GM19324 (cell line): ENCODE measurements around the gene SDHAF1.
"Not testable (repeated sequence)": the region's sequence is repeated elsewhere in the genome, so short reads cannot be mapped to it uniquely, and the experiment has no call there.

Source experiments
- ATAC-seq: cut with Tn5 transposase; IDR thresholded peaks from one replicate; pipeline ENCODE4 v1.9.1; 2021; ENCODE audit warnings: mild to moderate bottlenecking, moderate library complexity; ENCODE audit not compliant: unreplicated experiment, low FRiP score

The SDHAF1 gene

GRCh38 chr19:35995048-35995993 is at the start of gene SDHAF1:
SDHAF1 (plus strand) TSS chr19:35995188; CDS start chr19:35995275, 87 bp downstream.
- peak; percentile 81 for ATAC-seq

- ATAC-seq = no peak
These were observed 48.8 kb upstream of the SDHAF1 start for GRCh38 chr19:35946203-35946602.

- ATAC-seq = no peak
These were observed 45.9 kb upstream of the SDHAF1 start for GRCh38 chr19:35949131-35949530.

GRCh38 chr19:35955881-35956634 is 38.9 kb upstream of the SDHAF1 start:
- ATAC-seq = no peak

- ATAC-seq = not testable (repeated sequence)
These were observed 37.6 kb upstream of the SDHAF1 start for GRCh38 chr19:35957411-35957810.

GRCh38 chr19:35958660-35959039 is 36.3 kb upstream of the SDHAF1 start:
- ATAC-seq = no peak

- ATAC-seq = no peak
These were observed 35.7 kb upstream of the SDHAF1 start for GRCh38 chr19:35959040-35959967.

- no peak for ATAC-seq
These were observed 35.0 kb upstream of the SDHAF1 start for GRCh38 chr19:35959968-35960320.

- no peak for ATAC-seq
These were observed 34.5 kb upstream of the SDHAF1 start for GRCh38 chr19:35960432-35960972.

GRCh38 chr19:35963514-35963913 is 31.5 kb upstream of the SDHAF1 start:
- ATAC-seq = no peak

GRCh38 chr19:35966771-35967170 is 28.2 kb upstream of the SDHAF1 start:
- ATAC-seq = no peak

GRCh38 chr19:35973487-35973886 is 21.5 kb upstream of the SDHAF1 start:
- ATAC-seq = no peak

GRCh38 chr19:35975608-35976214 is 19.3 kb upstream of the SDHAF1 start:
- no peak for ATAC-seq

GRCh38 chr19:35977446-35978222 is 17.4 kb upstream of the SDHAF1 start:
- no peak for ATAC-seq

GRCh38 chr19:35978271-35978670 is 16.7 kb upstream of the SDHAF1 start:
- ATAC-seq = no peak

GRCh38 chr19:35978832-35979365 is 16.1 kb upstream of the SDHAF1 start:
- no peak for ATAC-seq

- not testable (repeated sequence) for ATAC-seq
These were observed 14.0 kb upstream of the SDHAF1 start for GRCh38 chr19:35980997-35981396.

- no peak for ATAC-seq
These were observed 11.8 kb upstream of the SDHAF1 start for GRCh38 chr19:35983177-35983576.

GRCh38 chr19:35986111-35986510 is 8.9 kb upstream of the SDHAF1 start:
- ATAC-seq = no peak
